HG03280 (cell line): ENCODE data around the gene SORBS2.
A peak's percentile ranks its signal among the peaks of the same experiment; 100 is the strongest.

Experiments
- ATAC-seq: cut with Tn5 transposase; IDR thresholded peaks from one replicate; pipeline ENCODE4 v1.9.1; 2021; ENCODE audit warnings: mild to moderate bottlenecking, moderate library complexity; ENCODE audit not compliant: unreplicated experiment

Gene SORBS2

DNA sequence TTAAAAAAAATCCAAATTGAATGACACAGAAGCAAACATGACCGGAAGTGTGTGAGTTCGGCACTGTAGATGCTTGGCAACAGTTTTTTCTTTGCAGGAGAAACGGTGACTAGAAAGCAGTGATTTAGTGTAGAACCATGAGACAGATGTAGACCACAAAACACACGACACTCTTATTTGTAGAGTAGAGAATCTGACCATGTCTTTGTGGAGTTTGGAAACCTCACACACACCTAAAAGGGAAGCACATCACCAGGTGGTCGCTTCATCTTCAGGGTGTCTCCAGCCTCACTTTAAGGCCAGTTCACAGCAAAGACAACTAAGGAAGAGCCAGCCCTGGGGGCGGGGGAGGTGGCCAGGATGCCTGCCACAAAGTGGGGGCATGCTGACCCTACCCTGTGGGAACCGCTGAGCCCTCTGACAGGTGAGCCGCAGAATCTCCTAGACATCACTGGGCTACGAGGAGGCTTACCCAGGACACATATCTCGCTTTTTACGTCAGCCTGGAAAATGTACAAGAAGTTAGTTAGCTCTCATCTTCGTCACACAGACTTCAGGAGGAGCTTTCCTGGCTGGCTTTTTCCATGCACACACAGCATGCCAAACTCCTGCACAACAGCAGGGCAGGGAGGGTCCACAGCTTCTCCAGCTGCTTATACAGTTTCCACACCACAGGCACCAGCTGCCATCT lies 212.3 kb downstream of the SORBS2 start:
- no peak for ATAC-seq

DNA sequence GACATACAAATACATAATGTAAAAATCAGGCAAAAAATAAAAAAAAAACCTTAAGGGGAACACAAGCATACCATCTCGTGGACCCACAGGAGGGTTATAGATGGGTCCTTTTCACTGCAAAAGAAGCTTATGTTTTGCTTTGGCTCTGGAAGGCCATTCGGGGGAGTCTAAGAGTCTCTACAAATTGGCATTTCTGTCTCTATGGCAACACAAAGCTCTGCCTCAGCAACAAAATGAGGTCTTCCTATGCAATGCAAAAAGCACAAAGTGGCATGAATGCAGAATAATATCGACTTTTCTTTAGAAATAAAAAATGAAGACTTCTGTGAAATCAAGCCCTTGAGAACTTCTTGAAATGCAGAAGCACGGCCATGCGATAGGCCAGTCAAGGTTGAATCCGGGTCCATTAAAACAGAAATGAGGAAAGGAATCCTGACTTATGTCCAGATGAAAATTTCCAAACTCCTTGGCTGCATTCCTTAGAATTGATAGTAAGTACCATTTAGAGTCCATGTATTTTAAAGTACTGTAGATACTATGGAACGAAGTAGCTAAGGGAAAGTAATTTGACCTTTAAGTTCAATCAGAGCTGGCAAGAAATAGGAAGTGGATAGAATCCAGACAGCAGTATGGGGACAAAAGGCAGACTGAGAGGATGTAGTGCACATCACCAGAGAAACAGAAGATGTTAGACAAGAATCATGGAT lies 213.0 kb downstream of the SORBS2 start:
- no peak for ATAC-seq

DNA sequence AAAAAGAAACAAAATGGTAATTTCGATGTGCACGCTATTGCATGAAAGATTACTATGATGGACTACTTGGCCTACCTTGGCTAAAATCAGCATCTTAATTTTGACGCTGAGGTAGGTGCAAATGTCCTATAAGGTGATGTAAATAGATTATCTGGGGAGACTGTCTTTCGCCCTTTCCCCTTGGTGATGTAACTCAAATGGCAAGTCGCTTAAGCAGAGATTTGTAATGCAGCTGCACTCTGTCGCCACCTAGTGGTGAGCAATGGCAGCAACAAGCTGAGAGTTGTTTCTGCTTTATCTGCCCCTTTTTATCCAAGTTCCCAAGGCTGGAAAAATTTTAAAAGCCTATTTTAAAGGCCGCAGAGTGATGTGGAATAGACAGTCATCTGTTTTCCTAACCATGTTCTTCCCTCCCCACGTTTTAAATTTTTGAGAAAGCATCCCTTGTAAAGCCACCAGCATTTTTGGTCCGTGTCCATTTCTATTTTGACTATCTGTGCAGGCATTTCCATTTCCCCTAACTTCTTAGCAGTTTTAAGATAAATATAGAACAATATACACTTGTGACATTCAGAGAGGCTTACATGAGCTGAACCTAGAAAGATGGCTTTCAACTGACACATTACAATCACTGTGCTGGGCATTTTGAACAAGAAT lies 214.3 kb downstream of the SORBS2 start:
- peak; percentile 72 for ATAC-seq

DNA sequence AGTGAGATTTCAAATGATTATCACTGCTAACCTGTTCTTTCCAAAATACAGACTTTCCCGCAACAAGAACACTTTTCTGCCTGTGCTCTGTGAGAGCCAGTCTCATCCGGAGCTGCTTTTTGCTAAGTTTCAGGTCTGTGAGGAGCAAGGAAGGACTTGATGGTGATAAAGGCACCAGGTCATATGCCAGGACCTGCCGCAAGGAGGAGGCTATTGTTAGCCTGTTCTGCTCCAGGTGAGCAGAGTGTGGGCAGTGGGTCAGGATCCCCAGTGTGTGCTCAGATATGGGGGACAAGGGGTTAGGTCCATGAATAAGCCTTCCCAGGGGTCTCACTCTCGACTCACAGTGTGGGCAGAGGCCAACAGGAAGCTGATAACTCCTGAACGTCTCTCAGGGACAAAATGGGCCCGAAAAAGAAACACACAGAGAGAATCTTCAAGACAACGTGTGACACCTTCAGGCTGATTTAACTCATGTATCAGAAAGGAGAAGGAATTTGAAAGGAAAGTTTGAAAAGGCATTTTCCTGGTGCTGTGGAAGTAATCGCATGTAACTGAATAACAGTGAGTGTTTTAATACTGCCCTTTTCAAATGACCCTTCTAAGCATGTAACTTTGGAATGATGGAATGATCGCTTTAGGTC lies 219.0 kb downstream of the SORBS2 start:
- ATAC-seq: no peak

DNA sequence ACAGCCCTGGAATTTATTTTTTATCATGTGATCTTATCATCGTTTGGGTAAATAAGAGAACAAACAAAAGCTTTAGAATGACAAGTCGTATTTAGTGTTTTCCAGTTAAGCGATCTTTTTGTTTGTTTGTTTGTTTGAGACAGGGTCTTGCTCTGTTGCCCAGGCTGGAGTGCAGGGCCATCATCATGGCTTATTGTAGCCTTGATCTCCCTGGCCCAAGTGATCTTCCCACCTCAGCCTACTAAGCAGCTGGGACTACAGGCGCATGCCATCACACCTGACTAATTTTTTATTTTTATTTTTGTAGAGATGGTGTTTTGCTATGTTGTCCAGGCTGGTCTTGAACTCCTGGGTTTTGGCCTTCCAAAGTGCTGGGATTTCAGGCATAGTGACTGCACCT lies 219.6 kb downstream of the SORBS2 start:
- ATAC-seq: no peak

DNA sequence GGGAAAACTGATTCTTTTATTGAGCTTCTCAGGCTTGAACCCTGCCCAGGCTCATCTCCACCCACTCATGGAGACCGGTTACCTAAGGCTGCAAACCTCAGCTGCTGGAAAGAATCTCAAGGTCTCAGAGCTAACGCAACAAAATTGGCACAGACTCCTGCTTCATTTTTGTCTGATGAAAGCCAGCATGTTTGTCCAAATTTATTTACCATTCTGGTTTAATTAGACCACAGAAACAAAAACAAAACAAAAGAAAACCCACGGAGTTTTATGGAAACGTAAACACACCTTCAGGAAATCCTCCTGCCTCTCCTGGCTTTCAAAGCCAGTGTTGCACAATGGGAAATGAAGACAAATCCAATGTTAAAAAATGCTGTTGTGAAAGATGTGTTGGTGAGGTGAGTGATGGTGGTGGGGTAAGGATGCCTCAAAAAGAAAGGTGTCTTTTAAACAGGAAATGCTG lies 220.3 kb downstream of the SORBS2 start:
- ATAC-seq: no peak

DNA sequence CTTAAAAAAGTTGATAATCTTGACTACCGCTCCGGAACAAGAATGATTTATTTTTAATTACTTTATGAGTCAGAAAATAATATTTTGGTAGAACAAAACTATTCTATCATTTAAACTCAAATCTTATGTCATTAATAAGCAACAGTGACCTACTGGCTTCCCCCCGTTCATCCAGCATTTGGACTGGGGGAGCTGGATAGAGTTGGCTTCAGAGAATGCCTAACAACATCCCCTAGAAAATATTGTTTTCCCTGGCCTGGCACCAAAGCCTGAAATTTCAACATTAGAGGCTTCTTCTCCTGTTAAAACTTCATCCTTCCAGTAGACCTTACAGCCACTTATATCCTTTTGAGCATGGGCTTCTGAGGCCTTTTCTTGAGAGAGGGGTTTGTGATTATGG lies 221.0 kb downstream of the SORBS2 start:
- no peak for ATAC-seq

DNA sequence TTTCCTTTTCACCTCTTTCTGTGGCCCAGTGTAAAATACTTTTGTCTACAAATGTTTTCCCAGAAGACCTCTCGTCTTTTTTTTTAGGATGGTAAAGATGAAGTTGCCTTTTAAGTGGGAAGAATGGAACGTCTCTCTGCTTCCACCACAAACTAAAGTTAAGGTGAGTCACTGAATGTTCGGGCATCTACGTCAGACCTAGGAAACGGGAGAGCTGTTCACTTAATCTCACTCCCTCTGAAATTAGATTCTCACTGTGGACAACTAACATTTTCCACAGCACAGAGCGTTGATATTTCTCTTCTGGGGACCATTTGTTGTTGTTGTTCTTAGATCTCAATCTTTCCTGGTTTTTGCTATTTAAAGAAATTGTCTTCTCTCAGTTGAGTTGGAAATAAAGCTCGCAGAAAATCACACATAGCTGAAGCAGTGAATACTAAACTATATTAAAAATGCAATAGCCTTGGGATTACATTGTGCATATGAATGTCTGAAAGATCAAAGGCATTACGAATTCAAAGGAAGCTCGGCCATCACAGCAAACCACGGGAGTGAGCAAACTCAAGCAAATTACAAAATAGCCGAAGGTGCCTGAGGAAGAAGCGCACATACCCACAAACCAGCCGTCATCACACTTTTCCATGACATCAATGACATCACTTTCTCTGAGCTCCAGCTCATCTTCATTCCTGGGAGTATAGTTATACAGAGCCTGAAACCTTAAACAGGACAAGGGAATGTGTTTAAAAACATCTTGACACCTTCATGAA lies 222.7 kb downstream of the SORBS2 start:
- no peak for ATAC-seq

DNA sequence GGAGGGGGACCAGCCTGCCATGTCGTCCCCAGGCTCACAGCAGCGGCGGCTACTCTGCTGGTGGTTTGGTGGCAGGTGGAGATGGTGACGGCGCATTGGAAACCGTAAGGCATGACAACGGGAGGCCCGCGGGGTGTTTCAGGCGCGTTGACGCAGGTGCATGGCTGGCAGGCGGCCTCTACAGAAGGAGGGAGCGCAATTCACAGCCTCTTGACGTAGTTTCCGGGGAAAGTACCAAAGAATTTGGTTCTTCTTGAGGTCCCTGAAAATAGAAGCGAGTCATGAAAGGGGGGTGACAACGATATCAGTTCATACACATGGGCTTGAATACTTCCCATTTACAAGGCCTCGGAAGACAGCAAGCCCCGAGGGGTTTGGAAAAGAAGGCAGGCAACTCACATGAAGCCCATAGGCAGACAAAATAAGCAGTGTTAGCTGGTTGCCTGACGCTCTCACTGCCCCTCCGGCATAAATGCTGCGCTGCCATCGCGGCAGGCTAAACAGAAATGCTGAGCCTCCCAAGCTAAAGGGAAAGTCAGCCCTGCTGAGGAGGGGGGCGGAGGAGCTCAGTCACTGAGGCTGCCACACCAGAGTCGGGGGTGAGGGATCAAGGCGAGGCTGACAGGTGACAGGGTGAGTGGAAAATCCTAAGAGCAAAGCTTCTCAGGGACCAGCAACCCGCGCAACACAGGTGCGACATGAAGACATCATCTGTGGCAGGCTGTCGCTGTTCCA lies 224.4 kb downstream of the SORBS2 start:
- ATAC-seq: peak; percentile 92

DNA sequence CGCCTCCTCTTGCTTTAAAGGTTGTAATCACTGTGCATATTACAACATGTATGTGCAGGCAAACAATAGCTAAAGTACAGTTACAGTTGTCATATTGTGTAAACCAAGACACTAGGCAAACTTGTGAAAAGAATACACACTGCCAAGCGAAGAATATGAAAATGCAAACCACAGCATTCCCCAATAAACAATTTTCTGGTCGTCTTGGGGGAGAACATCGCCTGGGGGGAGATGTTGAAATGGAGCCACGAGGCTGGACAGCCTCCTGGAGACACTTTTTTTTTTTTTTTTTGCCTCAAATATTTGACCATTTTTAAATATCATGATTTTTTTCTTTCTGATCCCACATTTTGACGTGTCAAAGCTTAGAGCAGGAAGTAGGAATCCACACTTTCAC lies 225.0 kb downstream of the SORBS2 start:
- ATAC-seq: no peak

DNA sequence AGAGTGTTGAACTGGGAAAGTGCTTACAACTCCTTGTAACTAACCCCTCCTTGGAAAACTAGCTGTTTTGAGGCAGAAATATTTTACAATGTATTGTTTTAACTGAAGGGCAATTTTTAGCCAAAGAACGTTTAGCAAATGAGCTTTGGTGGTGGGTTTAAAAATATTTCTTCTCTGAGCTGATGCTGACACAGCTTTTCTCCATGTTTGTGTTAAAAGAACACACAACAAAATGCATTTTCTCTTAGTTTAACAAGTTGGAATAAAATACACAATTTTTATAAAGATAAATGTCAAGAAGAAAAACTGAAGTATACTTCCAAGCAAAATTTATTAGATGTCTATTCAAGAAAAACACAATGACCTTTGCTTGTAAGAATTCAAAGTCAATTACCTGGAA lies 226.8 kb downstream of the SORBS2 start:
- no peak for ATAC-seq

DNA sequence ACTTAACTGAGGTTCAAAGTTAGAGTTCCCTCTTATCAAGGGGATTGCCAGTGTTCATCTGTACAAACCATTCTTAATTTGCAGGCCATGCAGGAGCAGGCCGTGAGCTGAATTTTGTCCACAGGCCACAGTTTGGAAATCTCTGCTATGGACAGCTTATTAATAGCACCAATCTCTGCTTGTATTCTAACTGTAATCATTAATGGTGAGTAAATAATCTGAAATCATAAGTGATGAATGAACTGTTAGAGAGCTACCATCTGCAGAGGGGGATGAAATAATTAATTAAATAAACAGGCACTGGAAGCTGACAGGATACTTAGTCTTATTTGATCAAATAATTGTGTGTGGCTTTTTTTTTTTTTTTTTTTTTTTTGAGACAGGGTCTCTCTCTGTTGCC lies 228.2 kb downstream of the SORBS2 start:
- no peak for ATAC-seq

DNA sequence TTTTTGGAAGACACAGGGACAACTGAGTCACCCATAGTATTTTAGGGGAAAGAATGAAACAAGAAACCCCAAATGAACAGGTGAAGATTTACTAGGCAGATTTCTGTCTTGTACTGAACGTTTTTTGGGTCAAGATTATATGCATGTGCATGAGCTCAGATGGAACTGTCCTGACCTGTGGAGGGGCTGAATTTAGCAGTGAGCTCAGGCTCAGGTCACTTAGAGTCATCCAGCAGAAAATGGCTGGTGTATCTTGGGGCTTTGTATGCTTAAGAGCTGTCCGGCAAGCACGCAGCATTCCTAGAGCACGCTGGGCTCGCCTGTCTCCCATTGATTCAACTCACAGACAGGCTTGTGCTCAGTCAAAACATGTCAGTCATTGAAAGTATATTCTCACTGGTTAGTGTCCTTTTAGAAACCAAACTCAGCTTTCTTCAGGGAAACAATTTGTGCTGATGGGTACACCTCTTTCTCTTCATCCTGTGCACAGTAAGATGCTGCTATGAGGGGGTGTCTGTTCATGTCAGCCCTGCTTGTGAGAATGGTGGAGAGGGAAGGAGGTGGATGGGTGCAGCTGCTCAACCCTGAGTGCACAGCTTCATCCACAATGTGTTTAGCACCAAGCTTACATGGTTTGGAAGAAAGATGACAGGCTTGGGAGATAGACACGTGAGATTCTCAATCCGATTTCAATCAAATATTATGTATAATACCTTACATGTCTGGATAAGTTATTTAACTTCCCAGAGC lies 229.2 kb downstream of the SORBS2 start:
- no peak for ATAC-seq

DNA sequence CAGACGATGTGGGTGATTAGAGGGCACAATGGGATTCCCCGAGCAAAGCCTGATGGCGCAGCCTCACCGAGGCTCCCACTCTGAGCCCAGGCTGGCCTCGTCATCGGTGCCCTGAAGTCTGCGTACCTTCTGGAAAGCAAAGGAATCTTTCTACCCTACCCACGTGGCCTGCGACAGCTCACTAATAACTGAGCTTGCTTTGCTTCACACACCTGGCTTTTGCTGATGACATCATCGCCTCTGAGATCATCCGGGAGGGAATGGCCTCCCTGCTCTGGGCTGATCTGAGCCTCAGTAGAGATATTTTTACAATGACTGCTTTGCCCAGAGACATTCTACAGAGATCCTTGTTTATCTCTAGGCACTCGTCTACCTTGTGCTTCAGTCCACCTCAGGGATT lies 231.3 kb downstream of the SORBS2 start:
- no peak for ATAC-seq

DNA sequence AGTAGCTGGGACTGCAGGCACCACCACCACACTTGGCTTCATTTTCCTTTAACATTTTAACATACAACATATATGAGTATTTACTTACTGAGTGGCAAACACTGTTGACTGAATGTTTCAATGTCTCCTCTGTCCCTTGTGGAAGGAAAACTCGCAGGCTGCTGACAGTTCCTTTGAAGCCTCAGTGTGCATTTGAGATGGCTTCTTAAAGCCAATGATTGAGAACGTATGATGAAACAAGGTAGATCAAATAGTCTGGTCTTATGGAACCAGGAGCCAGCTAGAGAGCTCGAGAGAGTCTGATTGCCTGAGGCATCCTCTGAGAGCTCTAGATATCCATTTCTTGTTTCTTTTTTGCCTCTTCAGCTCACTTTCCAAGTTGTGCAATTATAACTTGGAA lies 233.7 kb downstream of the SORBS2 start:
- no peak for ATAC-seq

DNA sequence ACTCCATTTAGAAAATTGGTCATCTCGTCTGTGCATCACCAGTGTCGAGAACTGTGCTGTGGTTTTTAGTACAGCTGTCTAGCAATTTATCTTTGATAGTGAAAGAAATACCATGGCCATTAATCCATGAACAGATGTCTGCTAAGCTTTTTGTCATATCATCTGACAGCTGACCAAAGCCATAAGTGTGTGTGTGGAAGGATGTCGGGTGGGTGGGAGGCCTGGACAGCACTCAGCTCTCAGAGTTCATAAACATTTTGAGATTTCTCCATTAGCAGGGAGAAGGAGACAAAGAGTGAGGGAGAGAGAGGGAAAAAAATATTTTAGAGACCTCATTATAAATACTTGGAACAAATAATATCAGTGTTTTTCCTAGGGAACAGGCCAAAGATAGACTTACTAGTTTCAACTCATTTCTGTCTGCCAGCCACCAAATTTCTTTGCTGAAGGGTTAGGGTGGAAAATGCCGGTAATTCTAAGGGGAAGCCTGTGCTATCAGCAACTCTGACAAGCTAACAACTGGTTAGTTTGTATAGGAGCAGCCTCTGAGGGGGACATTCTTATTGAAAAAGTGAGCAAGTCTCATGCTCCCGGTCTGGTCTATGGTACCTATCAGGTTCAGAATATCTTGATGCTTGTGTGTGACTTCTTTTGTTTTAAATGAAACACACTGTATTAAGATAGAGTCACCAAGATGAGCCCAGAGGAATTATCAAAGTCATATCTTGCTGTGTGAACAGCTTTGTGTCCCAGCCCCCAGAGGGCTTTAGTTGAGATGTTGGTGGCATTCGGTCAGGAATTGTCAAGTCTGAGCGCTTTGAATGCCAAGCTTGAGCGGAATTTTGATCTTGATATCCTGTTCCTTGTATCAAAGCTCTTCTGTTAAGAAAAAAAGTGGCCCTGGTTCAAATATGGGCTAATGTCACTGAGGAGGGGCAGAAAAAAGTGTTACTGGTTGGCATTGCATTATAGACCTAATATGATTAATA lies 234.7 kb downstream of the SORBS2 start:
- ATAC-seq: no peak

DNA sequence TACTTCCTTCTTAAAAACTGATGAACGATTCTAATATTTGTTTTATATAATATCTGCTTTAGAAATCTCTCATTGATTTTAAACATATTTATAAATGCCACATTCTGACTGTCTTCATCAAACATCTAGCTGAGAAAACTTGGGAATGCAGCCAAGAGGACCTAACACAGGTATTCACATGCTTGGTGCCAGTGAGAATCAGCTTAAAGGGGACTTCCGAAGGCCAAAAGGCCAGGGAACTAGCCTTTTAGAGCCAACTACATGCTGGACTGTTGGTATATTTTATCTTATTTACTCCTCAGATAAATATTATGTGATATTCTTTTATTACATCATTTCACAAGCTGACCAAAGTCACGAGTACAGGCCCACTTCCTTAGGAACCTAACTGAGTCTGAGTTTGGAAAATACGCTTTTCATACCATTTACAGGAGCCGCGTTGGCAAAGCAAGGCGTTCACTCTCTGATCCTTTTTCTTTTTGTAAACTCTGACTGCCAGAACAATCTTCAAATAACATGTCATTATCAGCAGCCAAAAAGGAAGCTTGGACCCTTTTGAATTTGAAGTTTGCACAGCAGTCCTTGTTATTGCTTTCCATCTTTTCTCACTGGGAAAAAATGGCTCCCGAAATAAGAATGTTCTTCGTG lies 235.6 kb downstream of the SORBS2 start:
- no peak for ATAC-seq
